ENCODE results near the gene CNDP2. TPM values are rescaled to one million over a fixed set of nuclear protein-coding genes. Genes with fewer than 3 reads are reported as not detected.

Gene CNDP2
- total and polyA plus RNA-seq, 2 of the 13 experiments (the other 11 are each of a cell fraction or from before 2014, with no cell fraction given), result 64.7 to 80.8 TPM

GRCh38 chr18:74534981-74535649 lies 39.0 kb downstream of the CNDP2 start (continued):
- TF ChIP-seq ZNF276 (CRISPR knock-in tag; IDR thresholded peaks at IDR 0.05; ENCODE audit: low read depth) (no peak), ZNF496 (CRISPR knock-in tag; IDR thresholded peaks at IDR 0.05; ENCODE audit: insufficient replicate concordance) (no peak), FOXM1 (CRISPR knock-in tag; IDR thresholded peaks at IDR 0.05) (no peak), ZFP1 (CRISPR knock-in tag; IDR thresholded peaks at IDR 0.05) (no peak), FOSL1 (CRISPR knock-in tag; IDR thresholded peaks at IDR 0.05; ENCODE audit: borderline replicate concordance) (no peak)

- DNase-seq (ENCODE audit: low spot score) (no peak), FAIRE-seq (no peak), ATAC-seq (no peak)
- 0 out of 5 replicates have a peak, but pooled peaks cover 0 to 1% of the 10 kb centered on the region in 2 experiments for H3K27me3 ChIP-seq (ENCODE audit: control insufficient read depth in 1 of 2, insufficient read depth in 2 of 2, low read length in 2 of 2)
- CTCF ChIA-PET (ENCODE audit: low intra/inter-chr PET ratio, low total read pairs), result no interaction called here
- intact Hi-C loops (cut with micrococcal nuclease; ENCODE audit: unreplicated experiment), result no loop called here
- no peak overlapping the region for H3K27ac ChIP-seq (ENCODE audit: extremely low read length, insufficient read depth, low read length)
- WGBS (ENCODE audit: low lambda C conversion rate), result 96% methylated on average over 11 of the region's 11 CpGs
- no peak overlapping the region for H3K9ac ChIP-seq (ENCODE audit: insufficient read depth, low read depth, low read length)
- H3K4me1 ChIP-seq (ENCODE audit: insufficient read depth, low read length), result peaks cover 37% of the 10 kb centered on the region
- TF ChIP-seq GRHL1 (CRISPR knock-in tag; conservative IDR thresholded peaks at IDR 0.05) (no peak), NR2F1 (CRISPR knock-in tag; IDR thresholded peaks at IDR 0.05) (no peak)
- POLR2A ChIA-PET, result no interaction called here
- BruUV-seq (replicated peaks), result no TSS peak
- in situ Hi-C loops (cut with HindIII; ENCODE audit: extremely low pct_ligation_motif_present, low pct_unique_long_range_greater_than_20kb), result no loop called here
- no peak overlapping the region for H2AFZ ChIP-seq (ENCODE audit: low read length)
- H3K4me2 ChIP-seq (ENCODE audit: low read depth, low read length), result no peak overlapping the region
- H3K9me3 ChIP-seq (ENCODE audit: low read length), result no peaks in the 10 kb centered on the region
- no peaks in the 10 kb centered on the region for H4K20me1 ChIP-seq (ENCODE audit: insufficient read depth, low read length)
- no peaks in the 10 kb centered on the region for H3K36me3 ChIP-seq (replicated peaks in 1 of 2; ENCODE audit: control insufficient read depth in 1 of 2, insufficient read depth in 2 of 2, low read length in 2 of 2)
- H3K79me2 ChIP-seq (ENCODE audit: insufficient read depth, low read length), result no peaks in the 10 kb centered on the region
- H3K4me3 ChIP-seq (replicated peaks in 1 of 3; ENCODE audit: insufficient read depth in 1 of 3, low read depth in 2 of 3, low read length in 3 of 3), result no peak overlapping the region
Measured at GRCh38 chr18:74539289-74539688, 43.1 kb downstream of the CNDP2 start.

Data from HepG2 (cell line).